LNCaP clone FGC (cell line): ENCODE results near the gene GSK3B.

ENCODE experiments used
- DNase-seq: peaks from one replicate; pipeline ENCODE4 v3.0.0-alpha.2; 2011; ENCODE audit warnings: low read depth
- H3K4me3 ChIP-seq: 2 replicates; pipeline ENCODE4 v1.5.1; 2011; ENCODE audit warnings: mild to moderate bottlenecking, low read depth, low read length, control low read depth
- CTCF ChIP-seq: IDR thresholded peaks from 2 replicates; pipeline ENCODE4 v1.5.1; 2012; ENCODE audit warnings: mild to moderate bottlenecking; ENCODE audit not compliant: control insufficient read depth, insufficient read depth; ENCODE audit errors: extremely low read depth

Gene GSK3B

GRCh38 chr3:119871571-119871970, 222.7 kb downstream of the GSK3B start:
- no peak overlapping the region for H3K4me3 ChIP-seq
- no peak for DNase-seq
- TF ChIP-seq CTCF = no peak

- no peak for TF ChIP-seq CTCF
- H3K4me3 ChIP-seq = no peak overlapping the region
- no peak for DNase-seq
These were observed 223.7 kb downstream of the GSK3B start for GRCh38 chr3:119870512-119870911.

- TF ChIP-seq CTCF = no peak
- H3K4me3 ChIP-seq = no peak overlapping the region
- DNase-seq = no peak
These were observed 229.8 kb downstream of the GSK3B start for GRCh38 chr3:119864476-119864875.

- no peak overlapping the region for H3K4me3 ChIP-seq
- TF ChIP-seq CTCF = no peak
- DNase-seq = no peak
These were observed 231.6 kb downstream of the GSK3B start for GRCh38 chr3:119862616-119863015.

GRCh38 chr3:119861681-119862080, 232.6 kb downstream of the GSK3B start:
- H3K4me3 ChIP-seq = no peak overlapping the region
- no peak for TF ChIP-seq CTCF
- DNase-seq = no peak

GRCh38 chr3:119859728-119860127, 234.5 kb downstream of the GSK3B start:
- TF ChIP-seq CTCF = no peak
- DNase-seq = no peak

GRCh38 chr3:119858957-119859356, 235.3 kb downstream of the GSK3B start:
- TF ChIP-seq CTCF = no peak
- H3K4me3 ChIP-seq = no peak overlapping the region
- DNase-seq = peak; percentile 64

More at GRCh38 chr3:119859728-119860127, 234.5 kb downstream of the GSK3B start:
- H3K4me3 ChIP-seq = no peak overlapping the region
